ENCODE measurements around the gene TBL1X.

Gene TBL1X

DNA sequence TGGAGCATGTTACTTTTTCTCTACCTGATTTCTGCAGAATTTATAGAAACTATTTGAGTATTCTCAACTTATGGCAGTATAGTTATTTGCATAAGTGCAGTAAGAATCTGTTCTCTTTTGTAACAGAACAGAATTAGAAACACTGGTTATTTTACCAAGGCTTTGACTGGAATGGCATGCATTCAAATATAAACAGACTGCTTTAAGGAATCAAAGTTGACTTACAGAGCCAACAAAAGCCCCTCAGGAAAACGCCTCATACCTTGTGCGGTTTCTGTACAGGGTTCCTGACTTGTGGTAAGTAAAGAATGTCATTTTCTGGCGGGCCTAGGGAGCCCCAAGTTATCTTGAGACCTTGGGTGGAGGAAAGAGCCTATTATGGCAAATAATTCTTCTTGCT lies 203.7 kb downstream of the TBL1X start:
- no peak for DNase-seq (ENCODE audit: low spot score)

DNA sequence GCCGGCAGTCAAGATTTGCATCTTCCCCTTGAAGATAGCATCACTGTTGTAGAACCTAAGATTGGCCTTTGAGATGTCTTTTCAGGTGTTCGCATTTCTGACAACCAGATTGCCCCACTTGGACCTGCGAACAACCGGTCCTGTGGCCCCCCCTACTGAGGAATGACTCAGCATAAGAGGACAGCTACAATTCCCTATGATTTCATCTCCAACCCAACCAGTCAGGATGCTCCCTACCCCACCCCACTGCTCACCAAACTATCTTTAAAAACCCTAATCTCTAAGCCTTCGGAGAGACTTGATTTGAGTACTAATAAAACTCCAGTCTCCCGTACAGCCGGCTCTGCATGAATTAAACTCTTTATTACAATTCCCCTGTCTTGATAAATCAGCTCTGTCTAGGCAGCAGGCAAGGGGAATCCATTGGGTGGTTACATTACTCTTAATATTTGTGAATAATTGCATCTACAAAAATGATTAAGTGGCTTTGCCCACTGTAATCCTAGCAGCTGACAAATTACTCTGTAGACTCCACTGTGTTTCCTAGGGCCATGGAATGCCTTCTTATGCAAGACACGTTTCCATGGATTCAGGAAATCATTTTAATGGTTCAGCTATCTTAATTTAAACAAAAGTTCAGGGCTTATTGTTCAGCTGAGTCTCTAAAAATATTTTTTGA lies 205.4 kb downstream of the TBL1X start:
- DNase-seq (ENCODE audit: low spot score) = no peak

DNA sequence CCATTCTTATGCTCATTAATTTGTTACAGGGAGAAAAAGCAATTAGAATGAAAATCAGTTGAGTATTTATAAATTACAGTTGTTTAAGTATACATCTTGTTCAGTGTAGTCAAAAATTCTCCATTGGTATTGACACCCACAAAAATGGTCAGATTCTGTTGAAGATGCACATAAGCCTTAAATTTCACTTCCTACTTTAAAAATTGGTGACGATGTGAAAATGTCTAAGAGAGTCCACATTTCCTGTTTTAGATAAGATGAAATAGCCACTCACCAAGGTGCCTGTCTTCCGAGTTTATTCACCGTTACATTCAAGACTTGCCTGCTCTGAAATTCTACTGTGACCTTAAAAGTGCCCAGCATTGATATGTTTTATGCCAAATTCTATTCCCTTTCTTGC lies 207.1 kb downstream of the TBL1X start:
- no peak for DNase-seq (ENCODE audit: low spot score)

DNA sequence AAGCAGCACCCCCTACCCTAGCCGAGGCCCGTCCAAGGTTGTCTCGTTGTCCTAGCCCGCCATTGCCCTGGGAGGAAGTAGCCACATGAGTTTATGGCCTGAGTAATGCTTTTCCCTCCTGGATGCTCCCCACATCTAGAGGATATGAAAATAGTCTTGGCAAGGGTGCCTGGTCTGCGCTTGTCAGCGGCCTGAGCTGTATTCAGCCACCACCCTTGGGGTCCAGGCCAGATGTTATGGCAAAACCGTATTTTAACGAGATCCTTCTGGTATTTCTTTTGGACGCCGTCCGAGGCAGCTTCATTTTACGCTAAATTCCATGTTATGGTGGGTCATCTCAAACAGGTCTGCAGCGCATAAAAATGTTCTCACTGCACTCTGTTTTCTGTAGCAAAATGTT lies 211.4 kb downstream of the TBL1X start:
- DNase-seq (ENCODE audit: low spot score) = no peak

DNA sequence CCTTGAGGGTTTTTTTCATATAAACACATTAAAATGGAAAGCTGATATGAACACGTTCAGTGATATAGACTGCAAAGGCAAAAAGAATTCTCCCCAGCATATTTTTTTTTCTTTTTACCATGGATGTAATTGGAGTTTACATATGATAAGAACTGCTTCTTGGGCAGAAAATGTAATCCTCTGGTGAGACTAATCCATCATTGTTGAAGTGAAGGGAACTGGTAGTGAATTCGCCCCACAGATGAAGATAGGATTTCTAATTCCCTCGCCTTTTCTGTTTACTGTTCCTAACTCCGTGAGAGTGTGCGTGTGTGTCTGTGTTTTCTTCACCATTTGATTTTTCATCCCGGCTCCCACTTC lies 211.9 kb downstream of the TBL1X start:
- no peak for DNase-seq (ENCODE audit: low spot score)

DNA sequence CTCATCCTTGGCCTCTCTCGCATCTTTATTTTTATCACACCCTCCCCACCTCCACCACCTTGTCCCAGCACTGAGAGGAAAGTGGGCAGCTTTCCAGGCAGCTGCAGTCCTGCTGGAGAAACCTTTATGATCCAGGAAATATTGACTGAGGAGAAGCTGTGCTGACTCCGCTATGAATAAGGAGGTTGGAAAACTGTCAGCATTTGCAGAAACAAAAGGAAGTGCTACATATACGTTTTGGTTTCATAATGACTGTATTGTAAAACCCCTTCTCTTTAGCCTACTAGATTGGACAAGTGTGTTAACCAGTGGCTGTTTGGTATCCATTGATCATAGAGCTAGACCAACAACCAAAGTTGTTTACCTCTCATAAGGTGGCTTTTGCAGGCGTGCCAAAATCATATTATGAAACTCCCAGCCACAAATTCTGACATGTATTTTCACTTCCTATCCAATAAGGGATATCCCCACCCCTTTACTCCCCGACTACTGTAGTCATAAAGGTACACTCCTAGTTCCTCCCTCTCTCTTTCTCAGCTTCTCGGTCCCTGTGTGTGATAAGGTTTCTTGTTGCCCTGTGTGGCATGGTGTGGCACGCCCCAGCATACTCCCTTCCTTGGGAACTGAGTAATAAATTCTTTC lies 212.4 kb downstream of the TBL1X start:
- peak; percentile 7 for DNase-seq (ENCODE audit: low spot score)

DNA sequence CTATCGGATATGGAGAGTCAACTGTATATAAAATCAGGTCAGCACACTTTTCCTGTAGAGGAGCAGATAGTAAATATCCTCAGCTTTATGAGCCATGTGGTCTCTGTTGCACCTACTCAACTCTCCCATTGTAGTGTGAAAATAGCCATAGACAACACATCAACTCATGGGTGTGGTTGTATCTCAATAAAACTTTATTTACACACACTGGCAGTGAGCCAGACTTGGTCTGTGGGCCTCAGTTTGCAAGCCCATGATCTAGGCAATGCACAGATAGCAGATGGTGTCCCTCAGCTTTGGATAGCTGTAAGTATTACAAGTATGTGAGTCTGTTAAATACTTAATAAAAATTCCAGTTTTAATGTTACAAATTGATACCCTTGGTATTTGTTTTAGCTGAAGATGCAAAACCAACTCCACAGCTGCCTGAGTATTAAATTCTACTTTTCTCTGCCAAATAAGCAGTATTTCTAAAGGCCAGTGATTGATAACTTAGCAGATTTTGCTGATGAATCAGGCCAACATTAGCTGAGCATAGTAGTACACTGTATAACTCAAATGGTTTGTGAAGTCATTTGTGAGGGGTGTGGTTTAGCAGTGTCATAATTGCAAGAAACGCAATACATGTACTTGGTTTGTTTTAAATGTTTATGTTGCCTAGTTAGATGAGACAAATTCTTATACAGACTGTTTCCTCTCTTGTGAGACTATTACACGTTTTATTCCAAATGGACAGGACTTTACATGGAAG lies 213.5 kb downstream of the TBL1X start:
- no peak for DNase-seq (ENCODE audit: low spot score)

DNA sequence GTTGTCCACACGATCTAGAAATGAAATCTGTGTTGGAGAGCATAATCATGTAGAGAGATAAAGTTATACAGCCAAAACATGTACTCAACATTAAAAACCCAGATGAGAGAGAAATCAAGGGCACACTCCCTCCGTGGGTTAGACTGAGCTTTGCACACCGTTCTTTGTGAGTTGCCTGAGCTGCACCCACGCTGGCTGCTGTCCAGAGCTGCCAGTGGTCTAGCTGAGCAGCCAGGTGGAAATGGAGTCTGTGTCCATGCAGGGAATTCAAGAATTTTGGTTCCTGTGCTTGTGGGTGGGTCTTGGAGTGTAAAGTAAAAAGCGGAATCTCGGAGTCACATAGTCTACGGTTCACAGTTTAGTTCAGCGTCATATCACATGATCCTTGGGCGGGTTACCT lies 216.2 kb downstream of the TBL1X start:
- DNase-seq (ENCODE audit: low spot score) = no peak

DNA sequence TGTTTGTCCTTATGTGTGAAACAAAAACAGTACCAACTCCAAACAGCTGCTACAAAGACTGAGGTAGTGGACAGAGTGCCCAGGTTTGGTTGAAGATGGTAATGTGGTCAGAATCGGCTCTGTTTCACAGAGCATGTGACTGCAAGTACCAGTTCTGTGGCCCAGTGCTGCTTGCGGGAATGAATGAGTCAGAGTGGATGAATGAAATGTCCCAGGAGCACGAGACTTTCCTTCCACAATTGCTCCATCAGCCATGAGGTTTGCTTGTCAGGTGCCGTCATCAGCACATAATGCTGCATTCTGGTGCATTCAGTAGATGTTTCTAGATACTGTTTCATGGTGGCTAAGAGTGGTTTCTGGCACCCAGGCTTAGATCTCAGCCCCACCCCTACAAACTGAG lies 216.6 kb downstream of the TBL1X start:
- DNase-seq (ENCODE audit: low spot score) = no peak

DNA sequence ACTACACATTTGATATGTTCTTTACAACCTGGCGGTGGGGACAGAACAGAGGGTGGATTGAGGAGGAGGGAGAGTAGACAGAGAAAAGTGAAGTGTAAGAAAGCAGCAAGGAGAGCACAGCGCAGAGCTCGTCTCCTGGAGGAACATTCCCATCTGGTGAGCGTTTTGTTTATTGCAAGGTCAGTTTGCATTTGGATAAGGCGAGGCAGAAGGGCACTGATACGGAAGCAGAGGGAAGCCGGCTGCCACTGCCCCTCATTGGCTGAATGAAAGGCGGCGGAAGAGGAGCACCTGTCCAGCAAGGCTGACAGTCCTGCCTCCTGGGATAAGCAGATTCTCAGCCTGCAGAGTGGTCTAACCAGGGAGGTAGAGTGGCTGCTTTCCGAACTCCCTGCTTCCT lies 217.6 kb downstream of the TBL1X start:
- no peak for DNase-seq (ENCODE audit: low spot score)

DNA sequence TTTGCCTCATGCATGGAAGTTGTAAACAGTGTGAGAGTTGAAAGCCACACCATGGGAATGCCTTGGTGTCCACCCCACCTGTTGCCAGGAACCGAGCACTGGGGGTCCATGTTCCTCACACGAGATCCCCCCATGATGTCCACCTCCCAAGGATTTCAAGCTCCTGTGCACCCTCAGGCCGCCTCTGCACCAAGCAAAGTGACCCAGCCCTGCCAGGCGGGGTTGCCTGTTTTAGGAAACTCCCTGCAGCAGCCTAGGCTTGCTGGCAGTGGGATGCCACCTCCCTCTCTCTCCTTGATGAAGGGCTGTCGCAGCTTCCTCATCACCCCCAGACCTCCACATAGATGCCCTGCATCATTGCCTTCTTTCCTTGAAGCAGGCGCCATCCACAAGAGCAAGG lies 218.0 kb downstream of the TBL1X start:
- DNase-seq (ENCODE audit: low spot score) = no peak

DNA sequence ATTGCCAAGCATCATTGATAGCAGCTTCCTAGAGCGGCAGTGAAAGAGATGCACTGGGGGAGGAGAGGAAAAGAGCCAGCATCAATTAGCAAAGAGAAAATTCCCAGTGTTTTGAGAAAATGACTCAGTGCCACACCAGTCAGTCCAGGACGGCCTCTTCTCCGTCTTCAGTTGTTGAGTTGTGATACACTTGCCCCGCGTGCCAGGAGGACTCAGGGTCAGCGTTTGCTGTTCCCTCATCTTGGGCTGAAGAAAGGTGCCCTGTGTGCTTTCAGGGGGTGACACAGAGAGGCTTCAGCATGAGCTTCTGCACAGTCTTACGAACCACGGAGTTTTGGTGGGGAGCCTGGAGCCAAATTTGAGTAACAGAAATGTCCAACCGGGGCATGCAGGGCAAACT lies 218.5 kb downstream of the TBL1X start:
- no peak for DNase-seq (ENCODE audit: low spot score)

DNA sequence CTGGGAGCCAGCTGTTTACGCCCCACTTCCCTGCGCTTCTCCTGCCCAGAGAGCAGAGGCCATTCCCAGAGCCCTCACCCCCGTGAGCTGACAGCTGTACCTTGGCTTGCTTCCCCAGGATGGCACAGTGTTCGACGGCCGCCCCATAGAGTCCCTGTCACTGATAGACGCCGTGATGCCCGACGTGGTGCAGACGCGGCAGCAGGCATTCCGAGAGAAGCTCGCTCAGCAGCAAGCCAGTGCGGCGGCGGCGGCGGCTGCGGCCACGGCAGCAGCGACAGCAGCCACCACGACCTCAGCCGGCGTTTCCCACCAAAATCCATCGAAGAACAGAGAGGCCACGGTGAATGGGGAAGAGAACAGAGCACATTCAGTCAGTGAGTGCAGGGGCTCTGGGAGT lies 223.0 kb downstream of the TBL1X start:
- no peak for DNase-seq (ENCODE audit: low spot score)

DNA sequence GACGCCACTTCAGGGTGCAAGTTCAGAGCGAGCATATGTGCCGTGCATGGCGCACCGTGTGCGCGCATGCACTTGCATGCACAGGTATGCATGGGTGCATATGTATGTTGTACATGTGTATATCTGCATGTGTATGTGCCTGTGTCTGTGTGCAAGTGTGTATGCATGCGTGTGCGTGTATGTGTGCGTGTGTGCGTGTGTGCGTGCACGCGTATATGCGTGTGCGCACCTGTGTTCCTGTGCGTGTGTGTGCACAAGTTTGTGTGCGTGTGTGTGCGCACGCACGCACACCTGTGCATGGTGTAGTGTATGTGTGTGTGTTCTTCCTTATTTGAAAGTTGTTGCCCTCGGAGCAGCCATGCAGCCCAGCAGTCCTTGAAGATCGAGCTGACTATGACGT lies 224.0 kb downstream of the TBL1X start:
- no peak for DNase-seq (ENCODE audit: low spot score)

DNA sequence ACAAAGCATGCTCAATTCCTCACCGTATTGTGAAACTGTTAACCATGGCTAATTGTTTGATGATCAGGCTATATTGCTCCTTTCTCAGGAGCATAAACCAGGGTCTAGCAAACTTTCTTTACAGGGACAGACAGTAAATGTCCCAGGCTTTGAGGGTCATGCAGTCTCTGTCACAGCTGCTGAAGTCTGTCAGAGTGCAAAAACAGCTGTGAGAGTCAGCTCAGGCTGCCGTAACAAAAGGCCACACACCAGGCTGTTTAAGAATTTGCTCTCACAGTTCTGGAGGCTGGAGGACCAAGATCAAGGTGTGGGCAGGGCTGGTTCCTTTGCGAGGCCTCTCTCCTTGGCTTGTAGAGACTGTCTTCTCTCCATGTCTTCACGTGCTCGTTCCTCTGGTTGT lies 225.2 kb downstream of the TBL1X start:
- DNase-seq (ENCODE audit: low spot score) = no peak

DNA sequence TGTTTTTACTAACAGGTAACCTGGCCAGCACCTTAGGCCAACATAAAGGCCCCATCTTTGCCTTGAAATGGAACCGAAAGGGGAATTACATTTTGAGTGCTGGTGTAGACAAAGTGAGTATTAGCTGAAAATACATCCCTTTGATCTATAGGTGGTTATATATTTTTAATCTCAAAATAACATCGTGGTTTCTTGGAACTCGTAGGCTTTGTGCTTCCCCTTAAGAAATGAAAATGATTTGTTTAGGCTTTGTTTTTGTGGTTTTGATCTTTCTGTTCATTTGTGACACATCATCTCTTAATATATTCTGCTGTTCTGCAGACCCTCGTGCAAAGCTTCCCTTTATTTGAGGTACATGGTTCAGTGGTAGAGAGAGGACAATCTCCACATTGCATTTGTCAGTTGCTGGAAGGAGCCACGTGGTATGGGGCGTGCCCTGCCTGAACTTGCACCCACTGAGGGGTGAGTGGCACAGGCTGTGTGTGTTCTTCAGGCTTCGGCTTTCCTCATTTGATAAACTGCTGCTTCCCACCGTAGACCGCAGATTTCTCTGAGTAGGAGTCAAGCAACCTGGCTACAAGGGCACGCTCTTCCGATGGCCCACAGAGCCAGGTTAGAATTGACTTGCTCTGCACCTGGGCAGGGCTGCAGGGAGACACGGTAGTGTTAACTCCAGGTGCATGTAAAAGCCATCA lies 228.6 kb downstream of the TBL1X start:
- peak; percentile 4 for DNase-seq (ENCODE audit: low spot score)

DNA sequence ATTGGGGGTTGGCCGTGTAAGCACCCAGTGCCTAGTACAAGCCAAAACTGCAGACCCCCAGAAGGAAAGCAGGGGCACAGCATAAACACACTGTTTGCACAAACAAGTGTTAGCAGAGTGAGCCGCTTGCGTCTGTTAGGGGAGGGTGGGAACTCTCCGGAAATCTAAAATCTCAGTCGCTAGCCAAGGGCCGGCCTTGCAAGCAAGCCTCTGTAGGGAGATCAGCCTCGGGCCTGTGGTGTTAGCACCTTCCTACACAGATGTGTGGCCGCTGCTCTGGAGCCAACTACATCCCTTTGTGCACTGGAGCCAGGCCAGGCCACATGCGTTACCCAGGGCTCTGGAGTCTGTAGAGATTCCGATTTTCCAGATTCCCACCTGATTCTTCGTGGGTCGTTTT lies 233.7 kb downstream of the TBL1X start:
- no peak for DNase-seq (ENCODE audit: low spot score)

DNA sequence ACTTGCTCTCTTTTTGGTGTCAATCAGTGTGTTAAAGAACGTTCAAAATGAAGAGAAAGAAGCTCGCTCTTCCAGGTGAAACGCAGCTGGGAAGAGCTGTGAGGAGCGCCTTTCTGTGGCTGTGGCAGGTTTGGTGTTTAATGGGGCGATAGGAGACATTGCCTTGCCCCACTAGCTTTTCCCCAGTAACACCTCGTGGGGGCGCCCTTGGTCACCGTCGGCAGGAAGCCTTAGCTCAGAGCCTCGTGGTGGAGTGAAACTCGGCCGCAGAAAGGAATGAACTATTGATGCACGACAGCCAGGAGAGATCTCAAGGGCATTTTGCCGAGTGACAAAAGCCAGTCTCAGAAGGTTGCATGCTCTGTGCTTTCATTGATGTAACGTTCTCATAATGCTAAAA lies 235.7 kb downstream of the TBL1X start:
- DNase-seq (ENCODE audit: low spot score) = no peak

DNA sequence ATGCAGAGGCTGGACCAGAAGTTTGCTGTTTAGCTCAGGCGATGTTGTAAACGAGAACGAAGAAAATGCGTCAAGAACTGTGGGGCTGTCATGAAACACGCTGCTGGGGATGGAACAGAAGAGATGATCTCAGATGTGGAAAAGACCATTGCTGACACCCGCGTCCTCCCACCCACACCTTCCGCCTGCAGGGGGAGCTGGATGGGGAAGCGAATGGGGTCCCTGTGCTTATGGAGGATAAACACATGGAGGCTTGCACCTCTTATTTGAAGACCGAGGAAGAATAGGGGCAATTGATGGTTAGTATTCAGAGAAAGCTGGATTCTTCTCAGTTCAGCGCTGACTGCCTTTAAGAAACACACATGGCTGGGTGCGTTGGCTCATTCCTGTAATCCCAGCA lies 236.9 kb downstream of the TBL1X start:
- no peak for DNase-seq (ENCODE audit: low spot score)

DNA sequence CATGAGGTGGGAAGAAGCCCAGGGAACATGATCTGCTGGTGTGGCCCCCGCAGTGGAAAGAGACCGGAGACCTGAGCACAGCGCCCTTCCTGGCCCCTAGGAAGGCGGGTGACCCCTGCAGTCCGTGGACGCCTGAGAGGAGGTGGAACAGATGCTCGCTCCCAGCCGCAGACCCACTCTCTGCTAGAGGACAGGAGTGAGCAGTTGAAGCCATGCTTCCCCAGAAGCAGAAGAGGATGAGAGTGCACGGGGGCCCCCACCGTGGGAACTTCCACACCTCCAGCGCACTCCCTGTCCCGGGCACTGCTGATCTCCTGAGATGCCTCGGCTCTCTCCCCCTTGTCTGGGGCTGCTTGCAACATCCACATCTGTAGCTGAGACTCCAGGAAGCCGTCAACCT lies 238.5 kb downstream of the TBL1X start:
- no peak for DNase-seq (ENCODE audit: low spot score)

DNA sequence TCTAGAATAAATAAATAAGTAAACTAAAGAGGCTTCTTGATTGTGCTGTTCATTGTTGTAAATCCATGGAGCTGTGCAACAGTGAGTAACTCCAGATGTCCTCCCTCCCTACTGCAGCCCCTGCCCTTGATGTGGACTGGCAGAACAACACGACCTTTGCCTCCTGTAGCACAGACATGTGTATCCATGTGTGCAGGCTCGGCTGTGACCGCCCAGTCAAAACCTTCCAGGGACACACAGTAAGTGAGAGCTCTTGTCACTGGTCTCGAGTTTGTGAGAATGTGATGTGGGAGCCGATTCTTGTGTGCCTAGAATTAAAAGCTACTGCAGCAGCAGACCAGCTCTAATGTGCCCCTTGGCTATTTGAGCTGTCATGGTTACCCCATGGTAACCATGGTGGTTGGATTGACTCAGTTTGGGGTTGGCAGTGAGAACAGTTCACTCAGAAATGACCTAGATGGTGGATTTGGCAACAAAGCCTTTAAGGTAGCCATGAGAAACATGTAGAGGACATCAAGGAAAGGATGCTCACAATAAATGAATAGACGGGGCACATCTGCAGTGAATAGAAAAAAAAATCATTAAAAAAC lies 240.1 kb downstream of the TBL1X start:
- no peak for DNase-seq (ENCODE audit: low spot score)

DNA sequence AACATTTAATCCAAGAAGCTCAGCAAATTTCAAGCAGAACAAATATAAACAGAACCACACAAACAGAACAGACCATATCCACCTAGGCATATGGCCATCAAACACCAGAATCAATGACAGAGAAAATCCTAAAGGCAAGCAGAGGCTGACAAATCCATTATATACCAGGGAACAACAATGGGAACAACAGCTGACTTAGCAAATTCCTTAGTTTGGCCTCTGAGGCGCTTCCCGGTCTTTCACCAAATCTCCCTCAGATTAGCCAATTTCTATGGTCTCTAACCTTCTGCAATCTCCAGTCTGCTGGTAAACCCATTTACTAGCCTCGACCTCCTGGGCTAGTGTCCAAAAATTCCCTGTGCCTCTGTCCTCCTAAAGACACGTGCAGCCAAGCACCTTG lies 241.6 kb downstream of the TBL1X start:
- no peak for DNase-seq (ENCODE audit: low spot score)
